Forelimb muscle (tissue), 1 donor: ENCODE measurements around the gene CELA2B. TPM values are rescaled to one million over a fixed set of nuclear protein-coding genes. Genes with fewer than 3 reads are reported as not detected.
"Not testable (repeated sequence)": the region's sequence is repeated elsewhere in the genome, so short reads cannot be mapped to it uniquely, and the experiment has no call there.

Experiments
- DNase-seq: peaks from one replicate; pipeline ENCODE4 v3.0.0-alpha.2; 2013; ENCODE audit warnings: low read depth
- polyA plus RNA-seq: library from polyadenylated mRNA; unstranded; fragments of 120-200 nt; gene quantifications from one replicate; pipeline ENCODE4 v1.2.1, GENCODE V29; 2013; ENCODE audit not compliant: insufficient read length

Gene CELA2B
- polyA plus RNA-seq, 1 donor, result 3.1 TPM

- no peak for DNase-seq
These were observed 30.3 kb upstream of the CELA2B start for GRCh38 chr1:15445390-15446122.

DNA sequence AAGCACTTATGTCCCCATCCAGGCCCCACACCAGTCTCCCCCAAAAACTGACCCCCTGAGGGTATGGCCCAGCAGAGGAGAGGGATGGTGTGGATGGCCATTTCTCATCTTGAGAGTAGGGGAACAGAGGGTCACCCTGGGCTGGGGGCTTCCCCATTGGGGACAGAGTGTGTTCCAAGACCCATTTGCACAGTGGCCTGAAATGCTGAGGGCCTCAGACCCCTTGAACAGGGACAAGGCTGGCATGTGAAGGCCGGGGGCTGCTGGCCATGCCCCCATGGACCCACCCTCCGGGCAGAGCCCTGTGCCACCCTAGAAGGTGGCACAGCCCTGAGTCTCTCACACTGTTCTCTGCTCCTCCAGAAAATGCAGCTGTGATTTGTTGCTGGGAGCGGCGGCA lies 29.7 kb upstream of the CELA2B start:
- DNase-seq, result no peak

- no peak for DNase-seq
These were observed 26.9 kb upstream of the CELA2B start for GRCh38 chr1:15448877-15449462.

DNA sequence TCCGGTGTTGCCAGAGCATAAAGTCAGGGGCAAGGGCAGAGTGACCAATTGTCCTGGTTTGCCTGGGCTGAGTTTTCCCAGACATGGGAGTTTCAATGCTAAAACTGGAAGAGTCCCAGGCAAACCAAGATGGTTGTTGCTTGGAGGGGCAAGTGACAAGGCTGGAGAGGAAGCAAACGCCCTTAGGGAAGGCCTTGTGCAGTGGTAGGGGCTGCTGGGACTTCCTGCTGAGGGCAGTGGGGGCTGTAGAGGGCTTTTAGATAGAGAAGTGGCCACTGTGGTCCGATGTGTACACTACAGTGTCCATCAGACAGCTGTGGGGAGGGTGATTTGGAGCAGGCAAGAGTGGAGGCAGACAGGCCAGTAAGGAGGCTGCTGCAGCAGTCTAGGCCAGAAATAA lies 26.3 kb upstream of the CELA2B start:
- no peak for DNase-seq

GRCh38 chr1:15451014-15451722 lies 24.7 kb upstream of the CELA2B start:
- DNase-seq, result no peak

DNA sequence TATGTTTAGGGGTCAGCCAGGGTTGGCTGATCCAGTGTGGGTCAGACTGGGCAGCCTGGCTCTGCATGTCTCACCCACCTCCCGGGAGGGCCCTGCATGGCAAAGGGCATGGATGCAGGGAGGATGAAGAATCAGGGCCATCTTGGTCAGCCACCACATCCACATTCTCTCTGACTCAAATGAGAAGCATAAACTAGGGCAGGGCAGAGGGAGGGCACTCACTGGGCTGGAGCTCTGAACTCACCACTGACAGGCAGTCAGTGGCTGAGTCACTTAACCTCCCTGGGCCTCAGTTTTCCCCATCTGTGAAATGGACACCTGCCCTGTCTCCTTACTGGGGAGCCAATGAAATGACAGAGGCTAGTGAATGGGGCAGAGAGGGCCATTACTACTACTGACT lies 23.7 kb upstream of the CELA2B start:
- no peak for DNase-seq

GRCh38 chr1:15452866-15453571 lies 22.9 kb upstream of the CELA2B start:
- DNase-seq, result no peak

GRCh38 chr1:15453734-15454133 lies 22.2 kb upstream of the CELA2B start:
- DNase-seq, result no peak

- DNase-seq, result no peak
These were observed 21.6 kb upstream of the CELA2B start for GRCh38 chr1:15454256-15454655.

- no peak for DNase-seq
These were observed 20.4 kb upstream of the CELA2B start for GRCh38 chr1:15455522-15455921.

DNA sequence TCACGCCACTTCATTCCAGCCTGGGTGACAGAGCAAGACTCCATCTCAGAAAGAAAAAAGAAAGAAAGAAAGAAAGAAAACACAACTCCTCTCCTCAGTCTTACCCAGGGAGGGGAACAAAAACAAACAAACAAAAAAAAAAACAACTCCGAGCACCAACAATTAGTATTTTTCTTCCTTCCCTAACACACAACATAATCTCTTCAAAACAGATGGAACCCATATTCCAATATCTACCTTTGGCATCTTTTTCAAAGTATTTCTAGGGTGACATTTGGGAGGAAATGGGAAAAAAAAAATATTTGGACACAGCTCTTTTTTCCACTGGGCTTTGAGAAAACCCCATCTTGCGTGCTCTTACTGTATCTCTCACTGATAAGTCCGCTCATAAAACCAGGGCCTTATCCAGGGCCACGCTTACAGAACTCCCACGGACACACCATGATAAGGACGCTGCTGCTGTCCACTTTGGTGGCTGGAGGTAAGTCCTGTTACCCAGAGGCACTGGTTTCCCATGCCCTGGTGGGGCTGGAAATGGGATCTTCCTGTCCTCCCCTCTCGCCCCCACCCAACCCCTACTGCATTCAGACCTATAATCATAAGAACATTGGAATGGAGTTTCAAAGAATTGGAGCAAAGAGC lies 19.5 kb upstream of the CELA2B start, which contains the start of gene CELA2A:
Gene CELA2A (plus strand): TSS at position 420 of the 642 bp plus-strand sequence. CDS start 22 bp downstream, at position 442.
- DNase-seq, result no peak

- DNase-seq, result no peak
These were observed 18.3 kb upstream of the CELA2B start for GRCh38 chr1:15457585-15457984.

GRCh38 chr1:15458388-15458787 lies 17.5 kb upstream of the CELA2B start:
- not testable (repeated sequence) for DNase-seq

- DNase-seq, result no peak
These were observed 15.9 kb upstream of the CELA2B start for GRCh38 chr1:15459771-15460707.

GRCh38 chr1:15460708-15461095 lies 15.2 kb upstream of the CELA2B start:
- no peak for DNase-seq

GRCh38 chr1:15463064-15463800 lies 12.7 kb upstream of the CELA2B start:
- DNase-seq, result not testable (repeated sequence)

GRCh38 chr1:15463926-15464322 lies 12.0 kb upstream of the CELA2B start:
- DNase-seq, result not testable (repeated sequence)

DNA sequence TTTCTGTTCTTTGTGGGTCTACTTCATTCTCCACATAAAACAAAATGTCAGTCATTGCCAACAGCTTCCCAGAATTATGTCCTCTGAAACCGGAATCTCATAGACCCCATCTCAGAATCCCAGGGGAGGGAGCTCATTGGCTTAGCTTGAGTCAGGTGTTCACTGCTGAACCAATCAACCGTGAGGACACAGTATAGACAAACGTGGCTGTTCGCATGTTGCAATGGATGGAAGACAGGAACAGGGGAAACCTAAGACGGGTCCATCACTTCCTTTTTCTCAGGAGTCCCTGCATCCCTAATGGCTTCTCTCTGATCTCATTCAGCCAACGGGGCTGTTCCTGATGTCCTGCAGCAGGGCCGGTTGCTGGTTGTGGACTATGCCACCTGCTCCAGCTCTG lies 10.2 kb upstream of the CELA2B start:
- no peak for DNase-seq

GRCh38 chr1:15466955-15467625 lies 8.8 kb upstream of the CELA2B start:
- DNase-seq, result not testable (repeated sequence)
